Loucy (cell line): ENCODE measurements around the gene ZBED1.

ENCODE experiments used
- H2AFZ ChIP-seq: fragments of 200-600 bp; sonication (generic); 2 replicates; pipeline ENCODE4 v1.6.0; 2016; ENCODE audit warnings: antibody characterized with exemption, mild to moderate bottlenecking, low read length, moderate library complexity
- H3F3A ChIP-seq: fragments of 200-600 bp; 2 replicates; pipeline ENCODE4 v1.6.0; 2016; ENCODE audit warnings: antibody characterized with exemption, low read depth, mild to moderate bottlenecking
- H3K27me3 ChIP-seq: fragments of 200-600 bp; sonication (generic); 2 replicates; pipeline ENCODE4 v1.6.1; 2014; ENCODE audit warnings: low read length, mild to moderate bottlenecking; ENCODE audit not compliant: insufficient read depth, poor library complexity, severe bottlenecking
- H3K36me3 ChIP-seq: fragments of 200-600 bp; sonication (generic); 2 replicates; pipeline ENCODE4 v1.6.1; 2016; ENCODE audit warnings: low read length; ENCODE audit not compliant: insufficient read depth
- H3K4me1 ChIP-seq: fragments of 200-600 bp; sonication (generic); 2 replicates; pipeline ENCODE4 v1.5.1; 2014; ENCODE audit warnings: low read length, mild to moderate bottlenecking; ENCODE audit not compliant: insufficient read depth, poor library complexity, severe bottlenecking
- H3K4me2 ChIP-seq: fragments of 200-600 bp; sonication (generic); 2 replicates; pipeline ENCODE4 v1.6.0; 2014; ENCODE audit warnings: antibody characterized with exemption, low read length, low read depth, mild to moderate bottlenecking; ENCODE audit not compliant: poor library complexity, severe bottlenecking
- H3K4me3 ChIP-seq: fragments of 200-600 bp; sonication (generic); 2 replicates; pipeline ENCODE4 v1.5.1; 2014; ENCODE audit warnings: low read length, mild to moderate bottlenecking, mixed read lengths; ENCODE audit not compliant: poor library complexity, severe bottlenecking
- H3K79me2 ChIP-seq: fragments of 200-600 bp; sonication (generic); 2 replicates; pipeline ENCODE4 v1.6.1; 2014; ENCODE audit warnings: low read length; ENCODE audit not compliant: insufficient read depth
- H3K9ac ChIP-seq: fragments of 200-600 bp; sonication (generic); 2 replicates; pipeline ENCODE4 v1.6.0; 2014; ENCODE audit warnings: mild to moderate bottlenecking, low read depth, low read length, moderate library complexity; ENCODE audit not compliant: poor library complexity, severe bottlenecking
- H3K9me2 ChIP-seq: fragments of 200-600 bp; sonication (generic); replicated peaks from 2 replicates; pipeline ENCODE4 v1.6.1; 2016; ENCODE audit warnings: low read depth, low read length, mixed read lengths
- H3K9me3 ChIP-seq: fragments of 200-600 bp; sonication (generic); 2 replicates; pipeline ENCODE4 v1.6.1; 2014; ENCODE audit warnings: mild to moderate bottlenecking, antibody characterized with exemption, low read length, low read depth; ENCODE audit not compliant: insufficient read depth
- H4K20me1 ChIP-seq: fragments of 200-600 bp; sonication (generic); 2 replicates; pipeline ENCODE4 v1.6.0; 2014; ENCODE audit warnings: antibody characterized with exemption, low read length, mild to moderate bottlenecking; ENCODE audit not compliant: insufficient read depth, poor library complexity, severe bottlenecking
- EZH2phosphoT487 ChIP-seq: fragments of 200-600 bp; IDR thresholded peaks from 2 replicates; pipeline ENCODE4 v1.6.1; 2018; ENCODE audit warnings: antibody characterized with exemption, mild to moderate bottlenecking, moderate library complexity, borderline replicate concordance
- TF ChIP-seq, protein P1 (sequence below): fragments of 200-600 bp; sonication (generic); conservative IDR thresholded peaks from 2 replicates; pipeline ENCODE4 v1.5.1; 2014; ENCODE audit warnings: mild to moderate bottlenecking, antibody characterized with exemption, low read length

Gene ZBED1

DNA sequence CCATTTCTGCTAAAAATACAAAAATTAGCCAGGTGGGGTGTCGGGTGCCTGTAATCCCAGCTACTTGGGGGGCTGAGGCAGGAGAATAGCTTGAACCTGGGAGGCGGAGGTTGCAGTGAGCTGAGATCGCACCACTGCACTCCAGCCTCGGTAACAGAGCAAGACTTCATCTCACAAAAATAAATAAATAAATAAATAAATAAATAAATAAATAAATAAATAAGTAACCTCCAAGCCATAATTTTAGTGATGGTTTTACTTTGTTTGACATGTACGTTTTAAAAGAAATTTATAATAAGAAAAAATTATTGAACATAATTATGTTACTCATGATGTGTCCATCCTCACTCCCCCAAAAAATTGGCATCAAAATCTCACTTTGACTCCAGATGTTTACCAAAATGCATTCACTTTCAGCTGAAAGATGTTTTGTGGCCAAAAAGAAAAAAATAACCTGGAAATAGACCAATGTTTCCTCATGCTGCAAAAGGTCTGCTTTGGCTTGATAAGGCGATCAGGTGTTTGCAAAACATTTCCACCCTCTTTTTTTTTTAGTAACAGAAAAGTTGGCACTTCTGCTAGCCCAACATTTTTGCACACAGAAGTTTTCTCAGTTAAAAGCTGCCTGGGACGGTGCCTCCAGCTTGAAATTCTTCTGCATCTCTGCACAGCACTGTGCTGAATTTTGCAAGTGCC lies 42.2 kb upstream of the ZBED1 start:
- Histone ChIP-seq H3K36me3 (no peaks in the 10 kb centered on the region), H3K9me2 (no peaks in the 10 kb centered on the region), H4K20me1 (no peaks in the 10 kb centered on the region), H2AFZ (no peak overlapping the region), H3K4me1 (no peaks in the 10 kb centered on the region), H3F3A (no peaks in the 10 kb centered on the region), H3K9me3 (no peaks in the 10 kb centered on the region), H3K27me3 (no peaks in the 10 kb centered on the region), H3K79me2 (no peaks in the 10 kb centered on the region), H3K4me3 (no peak overlapping the region), H3K9ac (no peak overlapping the region), H3K4me2 (no peak overlapping the region)
- TF ChIP-seq, protein P1, sequence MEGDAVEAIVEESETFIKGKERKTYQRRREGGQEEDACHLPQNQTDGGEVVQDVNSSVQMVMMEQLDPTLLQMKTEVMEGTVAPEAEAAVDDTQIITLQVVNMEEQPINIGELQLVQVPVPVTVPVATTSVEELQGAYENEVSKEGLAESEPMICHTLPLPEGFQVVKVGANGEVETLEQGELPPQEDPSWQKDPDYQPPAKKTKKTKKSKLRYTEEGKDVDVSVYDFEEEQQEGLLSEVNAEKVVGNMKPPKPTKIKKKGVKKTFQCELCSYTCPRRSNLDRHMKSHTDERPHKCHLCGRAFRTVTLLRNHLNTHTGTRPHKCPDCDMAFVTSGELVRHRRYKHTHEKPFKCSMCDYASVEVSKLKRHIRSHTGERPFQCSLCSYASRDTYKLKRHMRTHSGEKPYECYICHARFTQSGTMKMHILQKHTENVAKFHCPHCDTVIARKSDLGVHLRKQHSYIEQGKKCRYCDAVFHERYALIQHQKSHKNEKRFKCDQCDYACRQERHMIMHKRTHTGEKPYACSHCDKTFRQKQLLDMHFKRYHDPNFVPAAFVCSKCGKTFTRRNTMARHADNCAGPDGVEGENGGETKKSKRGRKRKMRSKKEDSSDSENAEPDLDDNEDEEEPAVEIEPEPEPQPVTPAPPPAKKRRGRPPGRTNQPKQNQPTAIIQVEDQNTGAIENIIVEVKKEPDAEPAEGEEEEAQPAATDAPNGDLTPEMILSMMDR, result no peak
- no peak for TF ChIP-seq EZH2phosphoT487

DNA sequence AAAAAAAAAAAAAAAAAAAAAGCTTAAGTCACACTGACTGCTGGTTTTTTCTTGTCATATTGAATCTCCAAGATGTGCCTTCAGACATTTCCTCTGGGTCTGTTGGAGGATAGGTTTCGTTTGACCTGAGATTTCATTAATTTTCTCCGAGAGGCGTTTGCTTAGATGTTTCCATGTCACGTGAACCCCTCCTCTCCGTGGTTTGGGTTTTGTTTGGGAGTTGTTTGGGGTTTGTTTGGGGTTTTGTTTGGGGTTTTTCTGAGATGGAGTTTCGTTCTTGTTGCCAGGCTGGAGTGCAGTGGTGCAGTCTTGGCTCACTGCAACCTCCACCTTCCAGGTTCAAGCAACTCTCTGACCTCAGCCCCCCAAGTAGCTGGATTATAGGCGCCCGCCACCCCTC lies 40.8 kb upstream of the ZBED1 start:
- no peaks in the 10 kb centered on the region for H3K79me2 ChIP-seq
- H3K4me3 ChIP-seq, result no peak overlapping the region
- no peak overlapping the region for H2AFZ ChIP-seq
- no peaks in the 10 kb centered on the region for H3F3A ChIP-seq
- H3K4me1 ChIP-seq, result no peaks in the 10 kb centered on the region
- no peak overlapping the region for H3K4me2 ChIP-seq
- no peaks in the 10 kb centered on the region for H4K20me1 ChIP-seq
- no peaks in the 10 kb centered on the region for H3K9me2 ChIP-seq
- no peaks in the 10 kb centered on the region for H3K9me3 ChIP-seq
- no peaks in the 10 kb centered on the region for H3K36me3 ChIP-seq
- TF ChIP-seq, protein P1, result no peak
- no peak for TF ChIP-seq EZH2phosphoT487
- no peaks in the 10 kb centered on the region for H3K27me3 ChIP-seq
- no peak overlapping the region for H3K9ac ChIP-seq

DNA sequence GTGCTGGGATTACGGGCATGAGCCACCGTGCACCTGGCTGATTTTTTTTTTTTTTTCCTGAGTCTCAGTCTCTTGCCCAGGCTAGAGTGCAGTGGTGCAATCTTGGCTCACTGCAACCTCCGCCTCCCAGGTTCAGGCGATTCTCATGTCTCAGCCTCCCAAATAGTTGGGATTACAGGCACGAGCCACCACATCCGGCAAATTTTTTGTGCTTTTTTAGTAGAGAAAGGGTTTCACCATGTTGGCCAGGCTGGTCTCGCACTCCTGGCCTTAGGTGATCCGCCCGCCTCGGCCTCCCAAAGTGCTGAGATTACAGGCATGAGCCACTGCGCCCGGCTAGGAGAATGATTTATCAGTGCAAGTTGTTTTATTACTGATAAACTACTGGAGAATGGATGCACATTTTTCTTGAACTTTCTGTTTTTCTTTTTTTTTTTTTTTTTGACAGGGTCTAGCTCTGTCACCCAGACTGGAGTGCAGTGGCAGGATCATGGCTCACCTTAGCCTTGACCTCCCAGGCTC lies 39.7 kb upstream of the ZBED1 start:
- no peak overlapping the region for H3K4me2 ChIP-seq
- no peaks in the 10 kb centered on the region for H4K20me1 ChIP-seq
- no peaks in the 10 kb centered on the region for H3K27me3 ChIP-seq
- no peak overlapping the region for H2AFZ ChIP-seq
- H3K9me2 ChIP-seq, result no peaks in the 10 kb centered on the region
- H3K79me2 ChIP-seq, result no peaks in the 10 kb centered on the region
- H3F3A ChIP-seq, result no peaks in the 10 kb centered on the region
- no peaks in the 10 kb centered on the region for H3K9me3 ChIP-seq
- TF ChIP-seq EZH2phosphoT487, result no peak
- TF ChIP-seq, protein P1, result no peak
- H3K36me3 ChIP-seq, result no peaks in the 10 kb centered on the region
- H3K9ac ChIP-seq, result no peak overlapping the region
- H3K4me3 ChIP-seq, result no peak overlapping the region
- H3K4me1 ChIP-seq, result no peaks in the 10 kb centered on the region
